ENCODE data around the gene SYVN1. TPM values are rescaled to one million over a fixed set of nuclear protein-coding genes. Genes with fewer than 3 reads are reported as not detected.

The SYVN1 gene
- total and polyA plus RNA-seq, 2 donors: 3.6 to 22.7 TPM

- no peak for DNase-seq (ENCODE audit: low read depth in 6 of 9, low spot score in 9 of 9)
- Histone ChIP-seq H3K27ac (ENCODE audit: low read depth in 1 of 2, low read length in 1 of 2) (peak overlapping the region in 1 of 2 donors; percentile 15), H3K27me3 (ENCODE audit: control insufficient read depth in 2 of 2, insufficient read depth in 1 of 2, low read length in 1 of 2) (peaks cover 0 to 3% of the 10 kb centered on the region in 2 donors), H3K4me3 (ENCODE audit: low read length in 2 of 2) (peak overlapping the region; percentile 67 to 78), H3K4me1 (ENCODE audit: control insufficient read depth in 2 of 2, insufficient read depth in 2 of 2, low read length in 2 of 2) (peaks cover 16 to 51% of the 10 kb centered on the region in 2 donors), H3K36me3 (ENCODE audit: control insufficient read depth in 2 of 2, insufficient read depth in 2 of 2, low read length in 1 of 2) (peaks cover 35 to 46% of the 10 kb centered on the region in 2 donors), H3K9me3 (ENCODE audit: control insufficient read depth in 2 of 2, insufficient read depth in 1 of 2, low read length in 1 of 2) (peaks cover 0 to 9% of the 10 kb centered on the region in 2 donors)
- 71% methylated on average over 31 of the region's 31 CpGs for WGBS
Measured at GRCh38 chr11:65111159-65111743, 23.1 kb downstream of the SYVN1 start.

DNA sequence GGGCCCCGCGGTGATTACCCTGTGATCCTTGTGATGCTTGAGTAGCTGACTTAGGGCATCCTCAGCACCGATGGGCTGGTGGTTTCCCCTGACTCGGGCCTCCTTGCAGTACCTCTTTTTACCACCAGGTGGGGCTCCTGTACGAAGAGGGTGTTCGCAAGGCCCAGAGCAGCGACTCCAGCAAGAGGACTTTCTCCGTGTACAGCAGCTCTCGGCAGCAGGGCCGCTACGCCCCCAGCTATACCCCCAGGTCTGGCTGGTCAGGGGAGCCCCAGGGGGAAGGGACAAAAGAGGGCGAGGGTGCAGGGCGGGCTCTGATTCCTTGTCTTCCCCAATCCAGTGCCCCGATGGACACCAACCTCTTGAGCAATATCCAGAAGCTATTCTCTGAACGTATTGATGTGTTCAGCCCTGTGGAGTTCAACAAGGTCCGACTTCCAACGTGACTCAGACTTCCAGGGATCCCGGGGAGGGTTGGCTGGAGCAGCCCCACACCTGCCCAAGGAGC, 23.9 kb downstream of the SYVN1 start:
- H3K36me3 ChIP-seq (ENCODE audit: control insufficient read depth in 2 of 2, insufficient read depth in 2 of 2, low read length in 1 of 2): peaks cover 35 to 47% of the 10 kb centered on the region in 2 donors
- WGBS: 26% methylated on average over 18 of the region's 18 CpGs
- H3K27me3 ChIP-seq (ENCODE audit: control insufficient read depth in 2 of 2, insufficient read depth in 1 of 2, low read length in 1 of 2): peaks cover 0 to 3% of the 10 kb centered on the region in 2 donors
- H3K9me3 ChIP-seq (ENCODE audit: control insufficient read depth in 2 of 2, insufficient read depth in 1 of 2, low read length in 1 of 2): peaks cover 0 to 9% of the 10 kb centered on the region in 2 donors
- DNase-seq (ENCODE audit: low read depth in 6 of 9, low spot score in 9 of 9): peak; percentile 71 to 93 (median 84)
- no peak overlapping the region for H3K4me3 ChIP-seq (ENCODE audit: low read length in 2 of 2)
- peak overlapping the region in 1 of 2 donors; percentile 58 for H3K27ac ChIP-seq (ENCODE audit: low read depth in 1 of 2, low read length in 1 of 2)
- peaks cover 14 to 42% of the 10 kb centered on the region in 2 donors for H3K4me1 ChIP-seq (ENCODE audit: control insufficient read depth in 2 of 2, insufficient read depth in 2 of 2, low read length in 2 of 2)

- H3K9me3 ChIP-seq (ENCODE audit: control insufficient read depth in 2 of 2, insufficient read depth in 1 of 2, low read length in 1 of 2): peaks cover 0 to 9% of the 10 kb centered on the region in 2 donors
- H3K4me1 ChIP-seq (ENCODE audit: control insufficient read depth in 2 of 2, insufficient read depth in 2 of 2, low read length in 2 of 2): peaks cover 14 to 39% of the 10 kb centered on the region in 2 donors
- H3K4me3 ChIP-seq (ENCODE audit: low read length in 2 of 2): no peak overlapping the region
- 97% methylated on average over 36 of the region's 36 CpGs for WGBS
- peaks cover 0 to 3% of the 10 kb centered on the region in 2 donors for H3K27me3 ChIP-seq (ENCODE audit: control insufficient read depth in 2 of 2, insufficient read depth in 1 of 2, low read length in 1 of 2)
- no peak overlapping the region for H3K27ac ChIP-seq (ENCODE audit: low read depth in 1 of 2, low read length in 1 of 2)
- H3K36me3 ChIP-seq (ENCODE audit: control insufficient read depth in 2 of 2, insufficient read depth in 2 of 2, low read length in 1 of 2): peaks cover 30 to 46% of the 10 kb centered on the region in 2 donors
- no peak for DNase-seq (ENCODE audit: low read depth in 6 of 9, low spot score in 9 of 9)
Measured at GRCh38 chr11:65109231-65110198, 24.8 kb downstream of the SYVN1 start.

- DNase-seq (ENCODE audit: low read depth in 6 of 9, low spot score in 9 of 9): no peak
- peaks cover 30 to 51% of the 10 kb centered on the region in 2 donors for H3K36me3 ChIP-seq (ENCODE audit: control insufficient read depth in 2 of 2, insufficient read depth in 2 of 2, low read length in 1 of 2)
- 98% methylated on average over 38 of the region's 38 CpGs for WGBS
- peaks cover 0 to 9% of the 10 kb centered on the region in 2 donors for H3K9me3 ChIP-seq (ENCODE audit: control insufficient read depth in 2 of 2, insufficient read depth in 1 of 2, low read length in 1 of 2)
- peaks cover 0 to 3% of the 10 kb centered on the region in 2 donors for H3K27me3 ChIP-seq (ENCODE audit: control insufficient read depth in 2 of 2, insufficient read depth in 1 of 2, low read length in 1 of 2)
- H3K27ac ChIP-seq (ENCODE audit: low read depth in 1 of 2, low read length in 1 of 2): no peak overlapping the region
- no peak overlapping the region for H3K4me3 ChIP-seq (ENCODE audit: low read length in 2 of 2)
- peaks cover 14 to 36% of the 10 kb centered on the region in 2 donors for H3K4me1 ChIP-seq (ENCODE audit: control insufficient read depth in 2 of 2, insufficient read depth in 2 of 2, low read length in 2 of 2)
Measured at GRCh38 chr11:65108469-65109123, 25.7 kb downstream of the SYVN1 start.

DNA sequence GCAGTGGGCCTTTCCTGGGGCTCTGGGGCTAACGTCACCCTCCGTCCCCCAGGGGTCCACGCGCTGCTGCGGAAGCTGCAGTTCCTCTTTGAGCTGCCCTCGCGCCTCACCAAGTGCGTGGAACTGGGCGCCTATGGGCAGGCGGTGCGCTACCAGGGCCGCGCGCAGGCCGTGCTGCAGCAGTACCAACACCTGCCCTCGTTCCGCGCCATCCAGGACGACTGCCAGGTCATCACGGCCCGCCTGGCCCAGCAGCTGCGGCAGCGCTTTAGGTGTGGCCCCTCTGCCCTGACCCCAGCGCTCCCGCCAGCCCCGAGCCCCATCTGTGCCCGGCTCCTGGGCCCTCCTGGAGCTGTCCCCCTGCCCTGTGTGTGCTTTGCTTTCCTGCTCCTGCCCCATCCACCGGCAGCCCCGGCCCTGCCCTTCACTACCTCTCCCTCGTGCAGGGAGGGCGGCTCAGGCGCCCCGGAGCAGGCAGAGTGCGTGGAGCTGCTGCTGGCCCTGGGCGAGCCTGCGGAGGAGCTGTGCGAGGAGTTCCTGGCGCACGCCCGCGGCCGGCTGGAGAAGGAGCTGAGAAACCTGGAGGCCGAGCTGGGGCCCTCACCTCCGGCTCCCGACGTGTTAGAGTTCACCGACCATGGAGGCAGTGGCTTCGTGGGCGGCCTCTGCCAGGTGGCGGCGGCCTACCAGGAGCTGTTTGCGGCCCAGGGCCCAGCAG, 26.4 kb downstream of the SYVN1 start:
- Histone ChIP-seq H3K27ac (ENCODE audit: low read depth in 1 of 2, low read length in 1 of 2) (no peak overlapping the region), H3K4me1 (ENCODE audit: control insufficient read depth in 2 of 2, insufficient read depth in 2 of 2, low read length in 2 of 2) (peaks cover 8 to 29% of the 10 kb centered on the region in 2 donors)
- DNase-seq (ENCODE audit: low read depth in 6 of 9, low spot score in 9 of 9): no peak

DNA sequence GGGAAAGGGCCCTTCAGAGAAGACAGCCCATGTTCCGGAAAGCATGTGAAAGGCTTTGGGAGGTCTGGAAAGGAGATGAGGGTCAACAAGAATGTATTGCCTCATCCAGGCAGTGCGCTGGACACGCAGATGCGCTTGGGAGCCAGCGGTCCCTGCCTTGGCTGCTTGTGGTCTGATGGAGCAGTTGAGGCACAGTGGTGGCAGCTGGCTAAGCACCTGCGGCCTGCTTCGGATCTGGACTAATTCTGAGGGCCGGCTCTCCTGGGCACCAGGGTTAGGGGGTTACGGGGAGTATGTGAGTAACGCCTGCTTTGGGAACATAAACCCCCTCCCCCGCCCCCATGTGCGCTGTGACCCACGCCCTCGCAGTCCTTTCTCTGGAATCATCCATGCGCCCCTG, 27.2 kb downstream of the SYVN1 start:
- 99% methylated on average over 15 of the region's 15 CpGs for WGBS
- Histone ChIP-seq H3K4me3 (ENCODE audit: low read length in 2 of 2) (no peak overlapping the region), H3K36me3 (ENCODE audit: control insufficient read depth in 2 of 2, insufficient read depth in 2 of 2, low read length in 1 of 2) (peaks cover 35 to 59% of the 10 kb centered on the region in 2 donors), H3K27ac (ENCODE audit: low read depth in 1 of 2, low read length in 1 of 2) (no peak overlapping the region), H3K4me1 (ENCODE audit: control insufficient read depth in 2 of 2, insufficient read depth in 2 of 2, low read length in 2 of 2) (peaks cover 5 to 22% of the 10 kb centered on the region in 2 donors), H3K27me3 (ENCODE audit: control insufficient read depth in 2 of 2, insufficient read depth in 1 of 2, low read length in 1 of 2) (no peaks in the 10 kb centered on the region), H3K9me3 (ENCODE audit: control insufficient read depth in 2 of 2, insufficient read depth in 1 of 2, low read length in 1 of 2) (peaks cover 0 to 2% of the 10 kb centered on the region in 2 donors)
- DNase-seq (ENCODE audit: low read depth in 6 of 9, low spot score in 9 of 9): no peak

More for the DNA sequence above, 26.4 kb downstream of the SYVN1 start:
- Histone ChIP-seq H3K27me3 (ENCODE audit: control insufficient read depth in 2 of 2, insufficient read depth in 1 of 2, low read length in 1 of 2) (peaks cover 0 to 3% of the 10 kb centered on the region in 2 donors), H3K9me3 (ENCODE audit: control insufficient read depth in 2 of 2, insufficient read depth in 1 of 2, low read length in 1 of 2) (peaks cover 0 to 8% of the 10 kb centered on the region in 2 donors), H3K36me3 (ENCODE audit: control insufficient read depth in 2 of 2, insufficient read depth in 2 of 2, low read length in 1 of 2) (peaks cover 31 to 54% of the 10 kb centered on the region in 2 donors), H3K4me3 (ENCODE audit: low read length in 2 of 2) (no peak overlapping the region)
- WGBS: 98% methylated on average over 52 of the region's 52 CpGs

GRCh38 chr11:65104628-65105027, 29.7 kb downstream of the SYVN1 start:
- H3K4me3 ChIP-seq (ENCODE audit: low read length in 2 of 2): no peak overlapping the region
- H3K36me3 ChIP-seq (ENCODE audit: control insufficient read depth in 2 of 2, insufficient read depth in 2 of 2, low read length in 1 of 2): peaks cover 36 to 56% of the 10 kb centered on the region in 2 donors
- DNase-seq (ENCODE audit: low read depth in 6 of 9, low spot score in 9 of 9): no peak

GRCh38 chr11:65103476-65103875, 30.8 kb downstream of the SYVN1 start:
- Histone ChIP-seq H3K36me3 (ENCODE audit: control insufficient read depth in 2 of 2, insufficient read depth in 2 of 2, low read length in 1 of 2) (peaks cover 25 to 47% of the 10 kb centered on the region in 2 donors), H3K27me3 (ENCODE audit: control insufficient read depth in 2 of 2, insufficient read depth in 1 of 2, low read length in 1 of 2) (no peaks in the 10 kb centered on the region), H3K27ac (ENCODE audit: low read depth in 1 of 2, low read length in 1 of 2) (no peak overlapping the region), H3K9me3 (ENCODE audit: control insufficient read depth in 2 of 2, insufficient read depth in 1 of 2, low read length in 1 of 2) (no peaks in the 10 kb centered on the region), H3K4me1 (ENCODE audit: control insufficient read depth in 2 of 2, insufficient read depth in 2 of 2, low read length in 2 of 2) (no peaks in the 10 kb centered on the region), H3K4me3 (ENCODE audit: low read length in 2 of 2) (no peak overlapping the region)
- no peak for DNase-seq (ENCODE audit: low read depth in 6 of 9, low spot score in 9 of 9)

More at GRCh38 chr11:65104628-65105027, 29.7 kb downstream of the SYVN1 start:
- 98% methylated on average over 4 of the region's 4 CpGs for WGBS
- Histone ChIP-seq H3K4me1 (ENCODE audit: control insufficient read depth in 2 of 2, insufficient read depth in 2 of 2, low read length in 2 of 2) (no peaks in the 10 kb centered on the region), H3K9me3 (ENCODE audit: control insufficient read depth in 2 of 2, insufficient read depth in 1 of 2, low read length in 1 of 2) (no peaks in the 10 kb centered on the region), H3K27ac (ENCODE audit: low read depth in 1 of 2, low read length in 1 of 2) (no peak overlapping the region), H3K27me3 (ENCODE audit: control insufficient read depth in 2 of 2, insufficient read depth in 1 of 2, low read length in 1 of 2) (no peaks in the 10 kb centered on the region)

Data from thymus (tissue), 11 donors.